NCI-H69 (cell line): ENCODE results near the gene CEACAM21.
"Not testable (repeated sequence)": the region's sequence is repeated elsewhere in the genome, so short reads cannot be mapped to it uniquely, and the experiment has no call there.

Source experiments
- DNase-seq: peaks from one replicate; lab custom pipeline; 2025; lab: John Stamatoyannopoulos, UW

Gene CEACAM21

GRCh38 chr19:41549884-41550283 lies 26.1 kb upstream of the CEACAM21 start:
- DNase-seq: no peak

GRCh38 chr19:41551212-41551610 lies 24.8 kb upstream of the CEACAM21 start:
- DNase-seq: no peak

GRCh38 chr19:41551711-41552110 lies 24.3 kb upstream of the CEACAM21 start:
- no peak for DNase-seq

- no peak for DNase-seq
Measured at GRCh38 chr19:41552558-41552957, 23.4 kb upstream of the CEACAM21 start.

GRCh38 chr19:41553804-41554203 lies 22.2 kb upstream of the CEACAM21 start:
- DNase-seq: no peak

DNA sequence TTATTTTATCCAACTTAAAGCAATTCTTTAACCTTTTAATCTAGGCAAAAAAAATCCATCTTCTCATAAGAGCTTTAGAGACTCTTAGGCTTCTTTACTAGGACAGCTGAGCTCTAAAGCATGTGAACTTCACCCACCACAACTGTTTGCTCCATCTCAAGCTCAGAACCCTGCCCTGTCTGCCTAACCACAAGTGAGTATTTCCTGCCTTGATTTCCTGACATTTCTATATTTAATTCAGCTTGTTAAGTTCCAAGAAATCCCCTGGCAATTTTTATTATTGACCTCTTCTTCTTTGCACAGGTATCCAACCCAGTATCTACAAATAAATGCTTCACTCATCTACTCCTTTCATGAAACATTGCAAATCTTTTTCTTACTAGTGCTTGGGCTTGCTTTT lies 21.1 kb upstream of the CEACAM21 start:
- no peak for DNase-seq

DNA sequence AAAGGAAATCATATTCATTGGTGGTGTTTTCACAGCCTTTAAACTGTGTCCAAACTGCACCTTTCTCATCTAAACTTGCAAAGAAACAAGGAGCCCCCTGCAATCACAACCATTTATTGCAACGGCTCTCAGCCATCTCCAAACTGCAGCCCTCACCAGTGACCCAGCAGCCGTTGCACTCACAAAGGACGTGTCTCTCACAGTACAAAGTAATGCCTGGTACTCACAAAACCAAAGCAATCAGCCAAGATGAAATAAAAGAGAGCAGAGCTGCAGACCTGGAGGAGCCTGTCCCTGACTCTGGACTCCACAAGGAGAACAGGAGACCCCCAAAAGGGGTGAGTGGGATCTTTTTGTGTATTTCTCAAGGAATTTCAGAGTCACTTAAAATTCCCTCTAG lies 20.2 kb upstream of the CEACAM21 start:
- no peak for DNase-seq

DNA sequence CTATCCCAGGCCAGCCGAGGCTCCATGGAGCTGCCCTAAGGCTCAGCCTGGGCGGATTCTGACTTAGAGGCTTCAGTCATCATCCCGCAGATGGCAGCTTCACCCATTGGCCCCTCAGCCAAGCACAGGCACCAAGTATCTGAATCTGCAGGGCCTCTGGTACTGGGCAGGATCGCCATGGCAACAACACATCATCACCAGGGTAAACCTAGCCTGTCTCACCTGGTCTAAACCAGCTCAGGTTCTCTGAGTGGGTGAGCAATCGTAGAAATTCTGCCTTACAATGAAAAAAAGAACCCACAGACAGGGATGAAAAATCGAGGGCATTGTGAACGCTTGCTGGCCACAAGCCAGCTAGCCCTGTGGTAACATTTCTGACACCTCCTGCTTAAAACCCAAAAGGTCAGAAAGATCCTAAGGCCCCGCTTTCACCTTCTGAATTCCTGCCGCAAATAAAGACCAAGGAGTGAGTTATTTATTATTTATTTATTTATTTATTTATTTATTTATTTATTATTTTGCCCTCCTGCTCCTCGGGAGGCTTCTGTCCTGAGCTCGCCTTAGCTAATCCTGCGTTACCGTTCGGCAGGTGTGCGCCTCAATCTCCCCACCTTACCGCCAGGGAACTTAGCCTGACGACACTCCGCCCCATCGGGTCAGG lies 12.0 kb upstream of the CEACAM21 start:
- no peak for DNase-seq

- DNase-seq: peak; percentile 33
Measured at GRCh38 chr19:41564515-41565378, 11.2 kb upstream of the CEACAM21 start.

DNA sequence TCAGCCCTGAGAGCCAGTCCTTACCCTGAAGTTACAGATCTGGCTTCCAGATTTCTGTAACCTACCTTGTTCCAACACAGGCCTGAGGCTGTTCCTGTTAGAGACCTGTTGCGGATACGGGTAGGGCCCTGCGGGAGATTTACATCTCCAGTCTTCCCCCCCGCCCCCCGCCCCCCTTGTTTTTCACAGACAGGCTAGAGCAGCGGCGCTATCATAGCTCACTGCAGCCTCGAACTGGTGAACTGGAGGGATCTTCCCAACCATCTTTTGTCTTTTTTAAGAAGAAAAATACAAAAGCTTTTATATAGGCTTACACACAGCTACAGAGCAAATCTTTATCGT lies 10.6 kb upstream of the CEACAM21 start:
- peak; percentile 67 for DNase-seq

- DNase-seq: peak; percentile 92
Measured at GRCh38 chr19:41566001-41566400, 10.0 kb upstream of the CEACAM21 start.

DNA sequence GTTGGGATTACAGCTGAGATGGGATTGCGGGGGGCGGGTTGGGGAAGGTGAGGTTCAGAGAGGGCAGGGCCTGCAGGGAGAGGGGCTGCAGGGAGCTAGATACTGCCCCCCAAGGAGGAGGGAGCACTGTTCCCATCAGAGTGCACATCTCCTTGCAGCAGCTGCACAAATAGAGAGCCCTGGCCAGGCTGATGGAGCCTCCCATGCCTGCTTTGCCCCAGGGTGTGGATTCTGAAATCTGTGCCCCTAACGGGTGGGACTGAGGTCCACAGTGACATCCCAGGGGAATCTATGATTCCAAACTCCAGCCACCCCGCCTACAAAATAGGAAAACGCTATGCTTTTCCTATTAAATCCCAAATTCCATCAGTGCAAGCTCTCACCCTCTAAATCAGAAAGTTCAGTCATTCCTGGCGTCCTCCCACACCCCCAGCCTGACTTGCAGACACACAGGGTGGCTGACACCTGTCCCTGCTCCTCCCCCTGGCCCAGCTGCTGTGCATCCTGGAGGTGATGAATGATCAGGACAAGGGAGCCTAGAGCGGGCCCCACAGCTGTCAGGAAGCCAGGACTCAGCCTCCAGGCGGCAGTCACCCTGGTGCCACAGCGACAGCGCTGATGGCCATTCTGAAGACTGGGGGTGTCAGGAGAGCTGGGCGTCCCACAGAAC lies 6.3 kb upstream of the CEACAM21 start:
- peak; percentile 71 for DNase-seq

- DNase-seq: peak; percentile 22
Measured at GRCh38 chr19:41570179-41570578, 5.8 kb upstream of the CEACAM21 start.

GRCh38 chr19:41570639-41571112 lies 5.3 kb upstream of the CEACAM21 start:
- peak; percentile 88 for DNase-seq

- no peak for DNase-seq
Measured at GRCh38 chr19:41577144-41577830, 1.3 kb downstream of the CEACAM21 start.

- no peak for DNase-seq
Measured at GRCh38 chr19:41577833-41578232, 1.9 kb downstream of the CEACAM21 start.

DNA sequence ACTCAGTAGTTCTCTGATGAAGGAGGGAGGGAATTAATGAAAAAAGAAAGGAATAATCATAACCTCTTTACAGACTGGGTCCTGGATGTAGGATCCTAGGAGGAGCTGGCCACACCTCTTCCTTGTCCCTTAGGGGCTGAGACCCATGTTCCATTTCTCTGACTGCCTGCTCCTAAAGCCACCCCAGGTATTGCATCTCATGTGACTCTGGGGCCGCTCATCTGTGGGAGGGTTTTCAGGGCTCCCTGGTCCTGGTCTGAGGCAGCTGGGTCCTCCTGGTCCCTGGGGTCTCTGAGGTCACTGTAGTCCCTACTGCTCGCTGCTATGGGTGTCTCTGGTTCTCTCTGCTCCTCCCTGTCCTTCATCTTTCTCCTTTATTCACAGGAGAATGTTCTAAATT lies 2.9 kb downstream of the CEACAM21 start:
- no peak for DNase-seq

GRCh38 chr19:41581068-41581467 lies 5.1 kb downstream of the CEACAM21 start:
- not testable (repeated sequence) for DNase-seq

GRCh38 chr19:41582577-41583182 lies 6.7 kb downstream of the CEACAM21 start:
- DNase-seq: not testable (repeated sequence)

GRCh38 chr19:41584260-41584810 lies 8.4 kb downstream of the CEACAM21 start:
- no peak for DNase-seq

DNA sequence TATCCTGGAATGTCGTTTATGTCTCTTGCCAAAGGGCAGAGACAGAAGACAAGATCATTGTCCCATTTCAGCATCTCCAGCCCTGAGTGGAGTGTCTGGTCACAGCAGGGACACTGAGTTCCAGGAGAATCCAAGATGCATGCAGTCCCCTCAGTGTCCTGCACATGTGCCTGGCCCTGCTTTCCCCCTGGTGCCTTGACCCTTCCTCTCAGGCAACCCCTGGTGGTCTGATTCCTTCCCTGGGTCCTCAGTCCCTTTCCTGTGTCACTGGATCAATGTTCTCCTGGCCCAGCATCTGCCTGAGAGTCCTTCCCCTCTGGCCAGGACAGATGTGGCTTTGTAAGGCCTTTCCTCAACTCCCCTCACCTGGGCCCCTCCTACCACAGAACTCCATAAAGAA lies 9.0 kb downstream of the CEACAM21 start:
- no peak for DNase-seq

GRCh38 chr19:41586064-41586463 lies 10.1 kb downstream of the CEACAM21 start:
- DNase-seq: no peak
